Panc1 (cell line): ENCODE measurements around the gene SMPDL3B. TPM values are rescaled to one million over a fixed set of nuclear protein-coding genes. Genes with fewer than 3 reads are reported as not detected.

Source experiments
- ATAC-seq: fragments of 200-7000 bp; cut with Tn5 transposase; 2 replicates; pipeline ENCODE4 v1.9.1; 2020; ENCODE audit warnings: mild to moderate bottlenecking, moderate library complexity
- BruUV-seq: library from RNA; stranded (reverse); fragments of 400-500 nt; replicated peaks from 2 replicates; lab custom pipeline; 2021; lab: Mats Ljungman, UMichigan
- CTCF ChIA-PET: fragments of 300-600 bp; sonication (Branson Sonifier 250); formaldehyde crosslinking; loops from one replicate; lab custom pipeline; 2022; ENCODE audit warnings: antibody characterized with exemption; lab: Charles Lee
- POLR2A ChIA-PET: fragments of 300-600 bp; sonication (Branson Sonifier 250); formaldehyde crosslinking; loops from one replicate; lab custom pipeline; 2022; ENCODE audit warnings: antibody characterized with exemption; lab: Charles Lee
- DNase-seq: peaks from one replicate; pipeline ENCODE4 v3.0.0-alpha.2; 2010; ENCODE audit warnings: low read depth, low spot score
- H3K27ac ChIP-seq: 2 replicates; pipeline ENCODE4 v1.5.1; 2011; ENCODE audit warnings: mild to moderate bottlenecking, low read length, inconsistent platforms
- H3K27me3 ChIP-seq: fragments of 200-500 bp; sonication (Bioruptor generic); 2 replicates; pipeline ENCODE4 v1.6.0; 2014; ENCODE audit warnings: low read length, inconsistent platforms; ENCODE audit not compliant: control insufficient read depth, insufficient read depth
- H3K36me3 ChIP-seq: fragments of 200-500 bp; sonication (Bioruptor generic); 2 replicates; pipeline ENCODE4 v1.5.1; 2014; ENCODE audit warnings: inconsistent platforms, mild to moderate bottlenecking, low read length, moderate library complexity; ENCODE audit not compliant: control insufficient read depth, insufficient read depth
- H3K4me1 ChIP-seq: 2 replicates; pipeline ENCODE4 v1.5.1; 2011; ENCODE audit warnings: inconsistent platforms, mild to moderate bottlenecking, low read length, moderate library complexity; ENCODE audit not compliant: control insufficient read depth, insufficient read depth
- H3K4me3 ChIP-seq, 2 experiments: 2 replicates each; pipeline ENCODE4 v1.5.1; 2011 to 2012; ENCODE audit warnings: low read depth in 2 of 2, low read length in 2 of 2, mild to moderate bottlenecking in 2 of 2, inconsistent platforms in 1 of 2, moderate library complexity in 1 of 2
- H3K9me3 ChIP-seq: fragments of 200-500 bp; sonication (Bioruptor generic); 2 replicates; pipeline ENCODE4 v1.5.1; 2014; ENCODE audit warnings: low read depth, mild to moderate bottlenecking, inconsistent platforms, low read length, moderate library complexity; ENCODE audit not compliant: control insufficient read depth, insufficient read depth
- POLR2AphosphoS5 ChIP-seq: IDR thresholded peaks from 2 replicates; pipeline ENCODE4 v1.6.1; 2012; ENCODE audit warnings: mild to moderate bottlenecking, low read depth, low read length, moderate library complexity
- SIN3A ChIP-seq: IDR thresholded peaks from 2 replicates; pipeline ENCODE4 v1.6.1; 2012; ENCODE audit warnings: low read depth, mild to moderate bottlenecking, low read length, moderate library complexity, borderline replicate concordance; ENCODE audit not compliant: insufficient read depth
- TCF7L2 ChIP-seq: IDR thresholded peaks from 2 replicates; pipeline ENCODE4 v1.6.1; 2011; ENCODE audit warnings: mild to moderate bottlenecking, low read depth, low read length, inconsistent platforms
- in situ Hi-C: cut with HindIII; loops from 2 replicates; pipeline ENCODE4 v1.10.0; 2016; ENCODE audit warnings: low sequenced_read_pairs, low pct_unique_long_range_greater_than_20kb
- intact Hi-C: fragments of 100-400 bp; cut with micrococcal nuclease; formaldehyde crosslinking; loops from one replicate; pipeline ENCODE4 v1.10.0; 2022; ENCODE audit not compliant: unreplicated experiment
- total RNA-seq: library from RNA; stranded (reverse); gene quantifications from one replicate; pipeline ENCODE4 v1.2.1, GENCODE V29; 2021; ENCODE audit not compliant: unreplicated experiment
- TF ChIP-seq, protein P1 (sequence below): fragments of 450-650 bp; IDR thresholded peaks from 2 replicates; pipeline ENCODE4 v1.5.1; 2017; ENCODE audit warnings: mild to moderate bottlenecking
- TF ChIP-seq, protein P2 (sequence below), 2 experiments: IDR thresholded peaks; 2 replicates each; pipeline ENCODE4 v1.6.1; 2011 to 2012; ENCODE audit warnings: low read depth in 2 of 2, control low read depth in 1 of 2, low read length in 1 of 2, mild to moderate bottlenecking in 1 of 2, moderate library complexity in 1 of 2; ENCODE audit not compliant: insufficient read depth in 1 of 2

The SMPDL3B gene
- total RNA-seq, 1 experiment from 2014 or later: 1.5 TPM

DNA sequence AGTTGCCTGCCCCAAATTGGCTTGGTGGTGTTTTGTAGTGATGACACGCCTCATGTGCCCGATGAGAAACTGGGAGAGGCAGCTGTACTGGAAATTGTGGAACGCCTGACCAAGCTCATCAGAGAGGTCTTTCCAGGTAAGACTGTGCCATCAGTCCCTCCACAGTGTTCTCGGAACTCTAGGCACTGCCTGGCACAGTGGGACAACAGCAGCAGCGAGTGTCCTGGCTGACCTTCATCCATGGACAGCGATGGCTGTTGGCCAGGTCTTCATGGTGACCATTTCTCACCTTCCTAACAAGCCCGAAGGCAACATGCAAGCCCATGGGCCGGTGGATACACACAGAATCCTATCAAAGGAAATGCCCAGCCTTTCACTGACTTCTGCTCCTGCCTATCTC is 14.2 kb downstream of the SMPDL3B start:
- BruUV-seq: no TSS peak
- H3K4me3 ChIP-seq: no peak overlapping the region
- no peaks in the 10 kb centered on the region for H3K4me1 ChIP-seq
- no peaks in the 10 kb centered on the region for H3K36me3 ChIP-seq
- in situ Hi-C loops (no loop called here), intact Hi-C loops (no loop called here)
- H3K27me3 ChIP-seq: no peaks in the 10 kb centered on the region
- no peak for ATAC-seq
- H3K27ac ChIP-seq: no peak overlapping the region
- ChIA-PET POLR2A (no interaction called here), CTCF (no interaction called here)
- no peak for DNase-seq
- no peaks in the 10 kb centered on the region for H3K9me3 ChIP-seq
- TF ChIP-seq, protein P1, sequence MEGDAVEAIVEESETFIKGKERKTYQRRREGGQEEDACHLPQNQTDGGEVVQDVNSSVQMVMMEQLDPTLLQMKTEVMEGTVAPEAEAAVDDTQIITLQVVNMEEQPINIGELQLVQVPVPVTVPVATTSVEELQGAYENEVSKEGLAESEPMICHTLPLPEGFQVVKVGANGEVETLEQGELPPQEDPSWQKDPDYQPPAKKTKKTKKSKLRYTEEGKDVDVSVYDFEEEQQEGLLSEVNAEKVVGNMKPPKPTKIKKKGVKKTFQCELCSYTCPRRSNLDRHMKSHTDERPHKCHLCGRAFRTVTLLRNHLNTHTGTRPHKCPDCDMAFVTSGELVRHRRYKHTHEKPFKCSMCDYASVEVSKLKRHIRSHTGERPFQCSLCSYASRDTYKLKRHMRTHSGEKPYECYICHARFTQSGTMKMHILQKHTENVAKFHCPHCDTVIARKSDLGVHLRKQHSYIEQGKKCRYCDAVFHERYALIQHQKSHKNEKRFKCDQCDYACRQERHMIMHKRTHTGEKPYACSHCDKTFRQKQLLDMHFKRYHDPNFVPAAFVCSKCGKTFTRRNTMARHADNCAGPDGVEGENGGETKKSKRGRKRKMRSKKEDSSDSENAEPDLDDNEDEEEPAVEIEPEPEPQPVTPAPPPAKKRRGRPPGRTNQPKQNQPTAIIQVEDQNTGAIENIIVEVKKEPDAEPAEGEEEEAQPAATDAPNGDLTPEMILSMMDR: no peak
- TF ChIP-seq POLR2AphosphoS5 (no peak), TCF7L2 (no peak), SIN3A (no peak)
- TF ChIP-seq, protein P2, sequence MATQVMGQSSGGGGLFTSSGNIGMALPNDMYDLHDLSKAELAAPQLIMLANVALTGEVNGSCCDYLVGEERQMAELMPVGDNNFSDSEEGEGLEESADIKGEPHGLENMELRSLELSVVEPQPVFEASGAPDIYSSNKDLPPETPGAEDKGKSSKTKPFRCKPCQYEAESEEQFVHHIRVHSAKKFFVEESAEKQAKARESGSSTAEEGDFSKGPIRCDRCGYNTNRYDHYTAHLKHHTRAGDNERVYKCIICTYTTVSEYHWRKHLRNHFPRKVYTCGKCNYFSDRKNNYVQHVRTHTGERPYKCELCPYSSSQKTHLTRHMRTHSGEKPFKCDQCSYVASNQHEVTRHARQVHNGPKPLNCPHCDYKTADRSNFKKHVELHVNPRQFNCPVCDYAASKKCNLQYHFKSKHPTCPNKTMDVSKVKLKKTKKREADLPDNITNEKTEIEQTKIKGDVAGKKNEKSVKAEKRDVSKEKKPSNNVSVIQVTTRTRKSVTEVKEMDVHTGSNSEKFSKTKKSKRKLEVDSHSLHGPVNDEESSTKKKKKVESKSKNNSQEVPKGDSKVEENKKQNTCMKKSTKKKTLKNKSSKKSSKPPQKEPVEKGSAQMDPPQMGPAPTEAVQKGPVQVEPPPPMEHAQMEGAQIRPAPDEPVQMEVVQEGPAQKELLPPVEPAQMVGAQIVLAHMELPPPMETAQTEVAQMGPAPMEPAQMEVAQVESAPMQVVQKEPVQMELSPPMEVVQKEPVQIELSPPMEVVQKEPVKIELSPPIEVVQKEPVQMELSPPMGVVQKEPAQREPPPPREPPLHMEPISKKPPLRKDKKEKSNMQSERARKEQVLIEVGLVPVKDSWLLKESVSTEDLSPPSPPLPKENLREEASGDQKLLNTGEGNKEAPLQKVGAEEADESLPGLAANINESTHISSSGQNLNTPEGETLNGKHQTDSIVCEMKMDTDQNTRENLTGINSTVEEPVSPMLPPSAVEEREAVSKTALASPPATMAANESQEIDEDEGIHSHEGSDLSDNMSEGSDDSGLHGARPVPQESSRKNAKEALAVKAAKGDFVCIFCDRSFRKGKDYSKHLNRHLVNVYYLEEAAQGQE (IDR thresholded peaks at IDR 0.05; ENCODE audit: insufficient read depth in 1 of 2, low read depth in 2 of 2, low read length in 1 of 2): no peak

DNA sequence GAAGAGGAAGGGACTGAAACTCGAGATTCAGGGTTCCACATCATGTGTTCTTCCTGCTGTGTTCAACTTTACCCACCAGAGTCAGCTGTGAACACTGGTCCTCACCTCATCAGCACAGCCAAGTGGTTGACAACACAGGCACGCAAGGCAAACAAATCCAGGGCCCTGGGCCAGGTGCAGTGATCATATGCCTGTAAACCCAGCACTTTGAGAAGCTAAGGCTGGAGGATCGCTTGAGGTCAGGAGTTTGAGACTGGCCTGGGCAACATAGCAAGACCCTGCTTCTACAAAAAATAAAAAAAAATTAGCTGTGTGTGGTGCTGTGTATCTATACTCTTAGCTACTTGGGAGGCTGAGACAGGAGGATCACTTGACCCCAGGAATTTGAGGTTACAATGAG is 16.6 kb downstream of the SMPDL3B start:
- Histone ChIP-seq H3K9me3 (no peaks in the 10 kb centered on the region), H3K27me3 (no peaks in the 10 kb centered on the region), H3K36me3 (no peaks in the 10 kb centered on the region), H3K4me3 (no peak overlapping the region), H3K4me1 (no peaks in the 10 kb centered on the region), H3K27ac (no peak overlapping the region)
- TF ChIP-seq, protein P1: no peak
- TF ChIP-seq POLR2AphosphoS5: no peak
- TF ChIP-seq TCF7L2: no peak
- TF ChIP-seq, protein P2 (IDR thresholded peaks at IDR 0.05; ENCODE audit: insufficient read depth in 1 of 2, low read depth in 2 of 2, low read length in 1 of 2): no peak
- no peak for TF ChIP-seq SIN3A
- no peak for ATAC-seq
- no TSS peak for BruUV-seq
- DNase-seq: no peak
- in situ Hi-C loops (no loop called here), intact Hi-C loops (no loop called here)
- ChIA-PET POLR2A (interaction anchor here (0.6 kb wide), 1 partner anchor 48 kb away, joined by 27 read pairs; no protein-coding TSS in a partner anchor), CTCF (no interaction called here)
